ENCODE measurements around the gene RNF114. TPM values are rescaled to one million over a fixed set of nuclear protein-coding genes. Genes with fewer than 3 reads are reported as not detected.
"Not testable (repeated sequence)": the region's sequence is repeated elsewhere in the genome, so short reads cannot be mapped to it uniquely, and the experiment has no call there.

RNF114 gene
- total RNA-seq, 1 donor from 2014 or later, result 60.1 TPM

GRCh38 chr20:49985617-49986016, 49.4 kb downstream of the RNF114 start:
- Mint-ChIP-seq H3K27ac (no peak overlapping the region), H3K9me3 (no peaks in the 10 kb centered on the region), H3K36me3 (ENCODE audit: low read depth) (no peaks in the 10 kb centered on the region), H3K4me1 (peaks cover 21% of the 10 kb centered on the region), H3K27me3 (peaks cover 21% of the 10 kb centered on the region), H3K4me3 (no peak overlapping the region)
- no peak for DNase-seq
- intact Hi-C loops (cut with micrococcal nuclease), result no loop called here

- intact Hi-C loops (cut with micrococcal nuclease), result no loop called here
- Mint-ChIP-seq H3K27me3 (peaks cover 18% of the 10 kb centered on the region), H3K4me1 (peaks cover 21% of the 10 kb centered on the region), H3K36me3 (ENCODE audit: low read depth) (no peaks in the 10 kb centered on the region), H3K27ac (no peak overlapping the region), H3K4me3 (no peak overlapping the region), H3K9me3 (no peaks in the 10 kb centered on the region)
- DNase-seq, result no peak
Measured at GRCh38 chr20:49986049-49986448, 49.9 kb downstream of the RNF114 start.

GRCh38 chr20:49987015-49987867, 51.0 kb downstream of the RNF114 start:
- intact Hi-C loops (cut with micrococcal nuclease), result no loop called here
- Mint-ChIP-seq H3K27ac (no peak overlapping the region), H3K9me3 (no peaks in the 10 kb centered on the region), H3K27me3 (peaks cover 9% of the 10 kb centered on the region), H3K4me1 (peaks cover 18% of the 10 kb centered on the region), H3K4me3 (no peak overlapping the region), H3K36me3 (ENCODE audit: low read depth) (no peaks in the 10 kb centered on the region)
- no peak for DNase-seq

- peaks cover 8% of the 10 kb centered on the region for H3K27me3 Mint-ChIP-seq
- DNase-seq, result no peak
- H3K4me1 Mint-ChIP-seq, result peaks cover 13% of the 10 kb centered on the region
- H3K9me3 Mint-ChIP-seq, result no peaks in the 10 kb centered on the region
- H3K36me3 Mint-ChIP-seq (ENCODE audit: low read depth), result no peaks in the 10 kb centered on the region
- intact Hi-C loops (cut with micrococcal nuclease), result no loop called here
- no peak overlapping the region for H3K27ac Mint-ChIP-seq
- no peak overlapping the region for H3K4me3 Mint-ChIP-seq
Measured at GRCh38 chr20:49987868-49988690, 51.9 kb downstream of the RNF114 start.

GRCh38 chr20:49989234-49990065, 53.3 kb downstream of the RNF114 start:
- DNase-seq, result no peak
- Mint-ChIP-seq H3K4me3 (no peak overlapping the region), H3K4me1 (peaks cover 8% of the 10 kb centered on the region), H3K9me3 (no peaks in the 10 kb centered on the region), H3K27me3 (peaks cover 9% of the 10 kb centered on the region), H3K27ac (no peak overlapping the region), H3K36me3 (ENCODE audit: low read depth) (no peaks in the 10 kb centered on the region)
- intact Hi-C loops (cut with micrococcal nuclease), result no loop called here

- Mint-ChIP-seq H3K4me1 (peaks cover 8% of the 10 kb centered on the region), H3K27me3 (peaks cover 12% of the 10 kb centered on the region)
Measured at GRCh38 chr20:49990271-49990720, 54.1 kb downstream of the RNF114 start.

GRCh38 chr20:49993301-49993751, 57.1 kb downstream of the RNF114 start:
- H3K4me3 Mint-ChIP-seq, result no peak overlapping the region
- H3K4me1 Mint-ChIP-seq, result peaks cover 8% of the 10 kb centered on the region
- peaks cover 15% of the 10 kb centered on the region for H3K27me3 Mint-ChIP-seq

More at GRCh38 chr20:49990271-49990720, 54.1 kb downstream of the RNF114 start:
- intact Hi-C loops (cut with micrococcal nuclease), result no loop called here
- Mint-ChIP-seq H3K9me3 (no peaks in the 10 kb centered on the region), H3K4me3 (no peak overlapping the region), H3K27ac (no peak overlapping the region), H3K36me3 (ENCODE audit: low read depth) (no peaks in the 10 kb centered on the region)
- no peak for DNase-seq

GRCh38 chr20:49995586-49995985, 59.4 kb downstream of the RNF114 start:
- Mint-ChIP-seq H3K36me3 (ENCODE audit: low read depth) (no peaks in the 10 kb centered on the region), H3K4me1 (peaks cover 1% of the 10 kb centered on the region), H3K27me3 (peaks cover 13% of the 10 kb centered on the region), H3K9me3 (no peaks in the 10 kb centered on the region), H3K4me3 (no peak overlapping the region), H3K27ac (no peak overlapping the region)
- no peak for DNase-seq
- intact Hi-C loops (cut with micrococcal nuclease), result no loop called here

More at GRCh38 chr20:49993301-49993751, 57.1 kb downstream of the RNF114 start:
- DNase-seq, result no peak
- Mint-ChIP-seq H3K9me3 (no peaks in the 10 kb centered on the region), H3K36me3 (ENCODE audit: low read depth) (no peaks in the 10 kb centered on the region), H3K27ac (no peak overlapping the region)
- intact Hi-C loops (cut with micrococcal nuclease), result no loop called here

GRCh38 chr20:49998478-49999188, 62.4 kb downstream of the RNF114 start:
- H3K9me3 Mint-ChIP-seq; H3K27ac Mint-ChIP-seq; H3K36me3 Mint-ChIP-seq (ENCODE audit: low read depth); DNase-seq; intact Hi-C loops (cut with micrococcal nuclease); H3K4me3 Mint-ChIP-seq; H3K27me3 Mint-ChIP-seq: not testable (repeated sequence)
- H3K4me1 Mint-ChIP-seq, result peaks cover 10% of the 10 kb centered on the region

GRCh38 chr20:49999329-49999728, 63.1 kb downstream of the RNF114 start:
- Mint-ChIP-seq H3K27ac (no peak overlapping the region), H3K9me3 (no peaks in the 10 kb centered on the region), H3K36me3 (ENCODE audit: low read depth) (no peaks in the 10 kb centered on the region), H3K27me3 (peaks cover 8% of the 10 kb centered on the region), H3K4me1 (peaks cover 10% of the 10 kb centered on the region), H3K4me3 (no peak overlapping the region)
- DNase-seq, result no peak
- intact Hi-C loops (cut with micrococcal nuclease), result no loop called here

GRCh38 chr20:50000548-50001222, 64.5 kb downstream of the RNF114 start:
- H3K36me3 Mint-ChIP-seq (ENCODE audit: low read depth); intact Hi-C loops (cut with micrococcal nuclease); H3K4me3 Mint-ChIP-seq; DNase-seq; H3K27me3 Mint-ChIP-seq; H3K27ac Mint-ChIP-seq; H3K9me3 Mint-ChIP-seq: not testable (repeated sequence)
- peaks cover 21% of the 10 kb centered on the region for H3K4me1 Mint-ChIP-seq

- no peak overlapping the region for H3K27ac Mint-ChIP-seq
- no peak for DNase-seq
- no peak overlapping the region for H3K4me3 Mint-ChIP-seq
- H3K4me1 Mint-ChIP-seq, result peaks cover 23% of the 10 kb centered on the region
- no peaks in the 10 kb centered on the region for H3K9me3 Mint-ChIP-seq
- intact Hi-C loops (cut with micrococcal nuclease), result no loop called here
- peaks cover 5% of the 10 kb centered on the region for H3K27me3 Mint-ChIP-seq
- H3K36me3 Mint-ChIP-seq (ENCODE audit: low read depth), result no peaks in the 10 kb centered on the region
Measured at GRCh38 chr20:50001784-50002311, 65.7 kb downstream of the RNF114 start.
